Measurements from ENCODE around the gene CDK15. TPM values are rescaled to one million over a fixed set of nuclear protein-coding genes. Genes with fewer than 3 reads are reported as not detected.

Gene CDK15
- total and polyA plus RNA-seq, 2 donors (not counting 1 experiment from before 2014, with no cell fraction given): not detected

- H4K20me1 ChIP-seq (ENCODE audit: control insufficient read depth, insufficient read depth, low read length, poor library complexity, severe bottlenecking): no peaks in the 10 kb centered on the region
- Mint-ChIP-seq H3K4me1 (no peaks in the 10 kb centered on the region), H3K27me3 (peaks cover 28% of the 10 kb centered on the region), H3K9me3 (ENCODE audit: insufficient read depth) (no peaks in the 10 kb centered on the region), H3K27ac (no peak overlapping the region), H3K4me3 (no peak overlapping the region)
- CTCF ChIA-PET: interaction anchor here (1.6 kb wide), 1 partner anchor 8 kb away, joined by 4 read pairs; no protein-coding TSS in a partner anchor
- no peak overlapping the region for H3K4me2 ChIP-seq (replicated peaks; ENCODE audit: low read depth, low read length, poor library complexity, severe bottlenecking)
- H3K4me1 ChIP-seq (ENCODE audit: control insufficient read depth in 2 of 2, insufficient read depth in 2 of 2, low read length in 2 of 2): no peaks in the 10 kb centered on the region
- H3K9ac ChIP-seq (ENCODE audit: low read length): no peak overlapping the region
- no peak for DNase-seq
- intact Hi-C loops (cut with micrococcal nuclease): no loop called here
- no peak overlapping the region for H3K4me3 ChIP-seq (ENCODE audit: control extremely low read depth in 1 of 5, extremely low read depth in 1 of 5, insufficient read depth in 1 of 5, low read depth in 2 of 5, low read length in 4 of 5)
- TF ChIP-seq EZH2 (IDR thresholded peaks at IDR 0.05; ENCODE audit: borderline replicate concordance, insufficient read depth, low read depth, low read length, poor library complexity, severe bottlenecking) (no peak), CTCF (IDR thresholded peaks at IDR 0.05) (no peak)
- ATAC-seq (ENCODE audit: low read depth): no peak
- no peaks in the 10 kb centered on the region for H3K9me3 ChIP-seq (ENCODE audit: control extremely low read depth in 1 of 3, control insufficient read depth in 2 of 3, insufficient read depth in 1 of 3, low read length in 2 of 3)
- H3K36me3 ChIP-seq (replicated peaks in 1 of 2; ENCODE audit: control extremely low read depth in 1 of 2, control insufficient read depth in 1 of 2, extremely low read depth in 1 of 2, insufficient read depth in 2 of 2, low read length in 1 of 2): no peaks in the 10 kb centered on the region
- POLR2A ChIA-PET: no interaction called here
- WGBS (ENCODE audit: insufficient coverage): no CpG with 5 or more reads among the region's 1 CpG
- H3K27ac ChIP-seq (ENCODE audit: low read length in 2 of 2): no peak overlapping the region
- no peak overlapping the region for H2AFZ ChIP-seq (ENCODE audit: insufficient read depth, low read depth, low read length, poor library complexity, severe bottlenecking)
- peaks cover 0 to 12% (median 9%) of the 10 kb centered on the region in 4 experiments for H3K27me3 ChIP-seq (replicated peaks in 1 of 4; ENCODE audit: control extremely low read depth in 1 of 4, control insufficient read depth in 3 of 4, insufficient read depth in 4 of 4, low read length in 3 of 4)
- H3K79me2 ChIP-seq (ENCODE audit: control insufficient read depth, insufficient read depth, low read length): no peaks in the 10 kb centered on the region
Observed at GRCh38 chr2:201852878-201853415, 46.6 kb downstream of the CDK15 start.

- CTCF ChIA-PET: interaction anchor here (3.1 kb wide), 1 partner anchor 325 kb away, joined by 13 read pairs; no protein-coding TSS in a partner anchor
- DNase-seq (no peak), ATAC-seq (ENCODE audit: low read depth) (no peak)
- H3K9me3 Mint-ChIP-seq (ENCODE audit: insufficient read depth): no peaks in the 10 kb centered on the region
- H3K27me3 Mint-ChIP-seq: peaks cover 37% of the 10 kb centered on the region
- Histone ChIP-seq H4K20me1 (ENCODE audit: control insufficient read depth, insufficient read depth, low read length, poor library complexity, severe bottlenecking) (no peaks in the 10 kb centered on the region), H3K9ac (ENCODE audit: low read length) (no peak overlapping the region), H3K9me3 (ENCODE audit: control extremely low read depth in 1 of 3, control insufficient read depth in 2 of 3, insufficient read depth in 1 of 3, low read length in 2 of 3) (no peaks in the 10 kb centered on the region), H3K27me3 (replicated peaks in 1 of 4; ENCODE audit: control extremely low read depth in 1 of 4, control insufficient read depth in 3 of 4, insufficient read depth in 4 of 4, low read length in 3 of 4) (peaks cover 0 to 23% (median 15%) of the 10 kb centered on the region in 4 experiments), H3K79me2 (ENCODE audit: control insufficient read depth, insufficient read depth, low read length) (no peaks in the 10 kb centered on the region), H3K27ac (ENCODE audit: low read length in 2 of 2) (no peak overlapping the region), H3K36me3 (replicated peaks in 1 of 2; ENCODE audit: control extremely low read depth in 1 of 2, control insufficient read depth in 1 of 2, extremely low read depth in 1 of 2, insufficient read depth in 2 of 2, low read length in 1 of 2) (no peaks in the 10 kb centered on the region), H2AFZ (ENCODE audit: insufficient read depth, low read depth, low read length, poor library complexity, severe bottlenecking) (no peak overlapping the region), H3K4me3 (ENCODE audit: control extremely low read depth in 1 of 5, extremely low read depth in 1 of 5, insufficient read depth in 1 of 5, low read depth in 2 of 5, low read length in 4 of 5) (no peak overlapping the region), H3K4me1 (ENCODE audit: control insufficient read depth in 2 of 2, insufficient read depth in 2 of 2, low read length in 2 of 2) (no peaks in the 10 kb centered on the region), H3K4me2 (replicated peaks; ENCODE audit: low read depth, low read length, poor library complexity, severe bottlenecking) (no peak overlapping the region)
- no peak overlapping the region for H3K27ac Mint-ChIP-seq
- H3K4me1 Mint-ChIP-seq: peaks cover 4% of the 10 kb centered on the region
- intact Hi-C loops (cut with micrococcal nuclease): no loop called here
- no peak for TF ChIP-seq EZH2 (IDR thresholded peaks at IDR 0.05; ENCODE audit: borderline replicate concordance, insufficient read depth, low read depth, low read length, poor library complexity, severe bottlenecking)
- no peak for TF ChIP-seq CTCF (IDR thresholded peaks at IDR 0.05)
- no peak overlapping the region for H3K4me3 Mint-ChIP-seq
- 84% methylated on average over 3 of the region's 4 CpGs for WGBS (ENCODE audit: insufficient coverage)
- POLR2A ChIA-PET: no interaction called here
Observed at GRCh38 chr2:201854221-201854801, 48.0 kb downstream of the CDK15 start.

Measured in B cell (primary cell).